GM12878 (cell line): ENCODE data around the gene CSMD2.

Experiments
- CEBPZ ChIP-seq: fragments of 150-350 bp; IDR thresholded peaks from 2 replicates; pipeline ENCODE4 v1.6.1; 2016; ENCODE audit warnings: low read depth, low read length
- CTCF ChIP-seq, 3 experiments: IDR thresholded peaks in 2 of 3; conservative IDR thresholded peaks in 1 of 3; 2 replicates each; pipeline ENCODE4 v1.5.1; 2011; ENCODE audit warnings: low read depth in 3 of 3, low read length in 3 of 3, mild to moderate bottlenecking in 3 of 3, control low read depth in 2 of 3, moderate library complexity in 2 of 3, inconsistent platforms in 1 of 3, mixed read lengths in 1 of 3; ENCODE audit not compliant: control insufficient read depth in 2 of 3, insufficient read depth in 1 of 3; ENCODE audit errors: extremely low read depth in 1 of 3
- EP300 ChIP-seq, 2 experiments: fragments of 150-350 bp in 1 of 2; IDR thresholded peaks; 2 replicates each; pipeline ENCODE4 v1.6.1; 2011 to 2012; ENCODE audit warnings: low read depth in 2 of 2, low read length in 2 of 2, borderline replicate concordance in 1 of 2, improper control_type of control experiment in 1 of 2, inconsistent platforms in 1 of 2; ENCODE audit not compliant: control insufficient read depth in 1 of 2
- JUNB ChIP-seq: IDR thresholded peaks from 2 replicates; pipeline ENCODE4 v1.6.1; 2016; ENCODE audit warnings: antibody characterized with exemption, mild to moderate bottlenecking
- RFX5 ChIP-seq: IDR thresholded peaks from 2 replicates; pipeline ENCODE4 v1.6.1; 2011; ENCODE audit warnings: low read depth, low read length, improper control_type of control experiment
- TBL1XR1 ChIP-seq: IDR thresholded peaks from 2 replicates; pipeline ENCODE4 v1.6.1; 2012; ENCODE audit warnings: low read depth, low read length, improper control_type of control experiment
- TF ChIP-seq, protein P1 (sequence below): IDR thresholded peaks from 2 replicates; pipeline ENCODE4 v1.6.1; 2012; ENCODE audit warnings: low read depth, low read length, improper control_type of control experiment

DNA sequence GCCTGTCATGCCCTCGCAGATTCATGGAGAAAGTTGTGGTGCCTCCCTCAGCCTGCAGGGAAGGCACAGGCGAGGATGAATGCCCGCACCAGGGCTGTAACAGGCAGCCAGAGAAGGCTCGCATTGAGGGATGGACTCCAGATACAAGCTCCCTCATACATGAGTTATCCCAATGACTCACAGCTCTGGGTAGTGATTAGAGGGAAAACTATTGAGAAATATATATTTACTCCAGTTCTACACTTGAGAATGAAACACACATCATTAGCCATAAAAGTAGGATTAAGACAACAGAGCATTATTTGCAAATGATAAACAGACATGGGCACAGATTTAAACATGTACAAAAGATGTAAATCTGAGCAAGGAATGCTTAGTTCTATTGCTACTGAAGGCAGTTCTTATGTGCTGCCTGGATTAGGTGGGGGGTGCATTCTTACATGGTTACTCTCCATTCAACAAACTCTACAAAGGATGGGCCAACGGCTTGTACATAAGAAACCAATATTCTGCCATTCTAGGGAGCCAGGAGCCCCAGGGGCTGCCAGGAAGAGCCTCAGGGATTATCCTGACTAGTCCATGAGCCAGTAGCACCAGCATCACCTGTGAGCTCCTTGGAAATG, 97.9 kb downstream of the CSMD2 start:
- TF ChIP-seq RFX5 (no peak), JUNB (no peak), CTCF (IDR thresholded peaks at IDR 0.05 in 2 of 3, conservative IDR thresholded peaks at IDR 0.05 in 1 of 3; ENCODE audit: control insufficient read depth in 2 of 3, extremely low read depth in 1 of 3, insufficient read depth in 1 of 3, low read depth in 3 of 3, low read length in 3 of 3) (no peak), TBL1XR1 (no peak), CEBPZ (no peak), EP300 (IDR thresholded peaks at IDR 0.05; ENCODE audit: borderline replicate concordance in 1 of 2, control insufficient read depth in 1 of 2, low read depth in 2 of 2, low read length in 2 of 2) (no peak)
- TF ChIP-seq, protein P1, sequence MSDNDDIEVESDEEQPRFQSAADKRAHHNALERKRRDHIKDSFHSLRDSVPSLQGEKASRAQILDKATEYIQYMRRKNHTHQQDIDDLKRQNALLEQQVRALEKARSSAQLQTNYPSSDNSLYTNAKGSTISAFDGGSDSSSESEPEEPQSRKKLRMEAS = no peak
